Astrocyte of the cerebellum (primary cell): ENCODE data around the gene CUX1.

ENCODE experiments used
- DNase-seq: peaks from one replicate; pipeline ENCODE4 v3.0.0-alpha.2; 2011; ENCODE audit warnings: low read depth
- H3K4me3 ChIP-seq: 2 replicates; pipeline ENCODE4 v1.5.1; 2011; ENCODE audit warnings: mild to moderate bottlenecking, low read depth, low read length, moderate library complexity
- in situ Hi-C: cut with HindIII; loops from 2 replicates; pipeline ENCODE4 v1.10.0; 2017; ENCODE audit warnings: low sequenced_read_pairs
- TF ChIP-seq, protein P1 (sequence below): IDR thresholded peaks from 2 replicates; pipeline ENCODE4 v1.5.1; 2012; ENCODE audit warnings: low read length, low read depth, moderate library complexity, mild to moderate bottlenecking; ENCODE audit errors: missing control alignments

CUX1 gene

DNA sequence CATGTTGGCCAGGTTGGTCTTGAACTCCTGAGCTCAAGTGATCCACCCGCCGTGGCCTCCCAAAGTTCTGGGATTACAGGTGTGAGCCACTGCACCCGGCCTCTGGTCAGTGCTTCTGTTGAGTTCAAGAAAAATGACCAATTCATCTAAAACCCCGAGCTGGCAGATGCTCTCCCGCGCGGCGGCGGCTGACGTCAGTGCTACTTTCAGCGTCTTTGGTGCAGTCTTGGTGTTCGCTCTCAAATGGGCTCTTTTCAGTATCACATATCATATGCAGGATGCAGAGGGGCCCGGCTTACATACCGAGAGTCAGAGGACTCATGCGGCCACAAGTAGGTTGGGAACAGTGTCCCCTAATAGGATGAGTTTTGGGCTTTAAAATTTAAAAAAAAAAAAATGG lies 125.9 kb downstream of the CUX1 start:
- H3K4me3 ChIP-seq: no peak overlapping the region
- DNase-seq: no peak
- in situ Hi-C loops: no loop called here
- TF ChIP-seq, protein P1, sequence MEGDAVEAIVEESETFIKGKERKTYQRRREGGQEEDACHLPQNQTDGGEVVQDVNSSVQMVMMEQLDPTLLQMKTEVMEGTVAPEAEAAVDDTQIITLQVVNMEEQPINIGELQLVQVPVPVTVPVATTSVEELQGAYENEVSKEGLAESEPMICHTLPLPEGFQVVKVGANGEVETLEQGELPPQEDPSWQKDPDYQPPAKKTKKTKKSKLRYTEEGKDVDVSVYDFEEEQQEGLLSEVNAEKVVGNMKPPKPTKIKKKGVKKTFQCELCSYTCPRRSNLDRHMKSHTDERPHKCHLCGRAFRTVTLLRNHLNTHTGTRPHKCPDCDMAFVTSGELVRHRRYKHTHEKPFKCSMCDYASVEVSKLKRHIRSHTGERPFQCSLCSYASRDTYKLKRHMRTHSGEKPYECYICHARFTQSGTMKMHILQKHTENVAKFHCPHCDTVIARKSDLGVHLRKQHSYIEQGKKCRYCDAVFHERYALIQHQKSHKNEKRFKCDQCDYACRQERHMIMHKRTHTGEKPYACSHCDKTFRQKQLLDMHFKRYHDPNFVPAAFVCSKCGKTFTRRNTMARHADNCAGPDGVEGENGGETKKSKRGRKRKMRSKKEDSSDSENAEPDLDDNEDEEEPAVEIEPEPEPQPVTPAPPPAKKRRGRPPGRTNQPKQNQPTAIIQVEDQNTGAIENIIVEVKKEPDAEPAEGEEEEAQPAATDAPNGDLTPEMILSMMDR: no peak

DNA sequence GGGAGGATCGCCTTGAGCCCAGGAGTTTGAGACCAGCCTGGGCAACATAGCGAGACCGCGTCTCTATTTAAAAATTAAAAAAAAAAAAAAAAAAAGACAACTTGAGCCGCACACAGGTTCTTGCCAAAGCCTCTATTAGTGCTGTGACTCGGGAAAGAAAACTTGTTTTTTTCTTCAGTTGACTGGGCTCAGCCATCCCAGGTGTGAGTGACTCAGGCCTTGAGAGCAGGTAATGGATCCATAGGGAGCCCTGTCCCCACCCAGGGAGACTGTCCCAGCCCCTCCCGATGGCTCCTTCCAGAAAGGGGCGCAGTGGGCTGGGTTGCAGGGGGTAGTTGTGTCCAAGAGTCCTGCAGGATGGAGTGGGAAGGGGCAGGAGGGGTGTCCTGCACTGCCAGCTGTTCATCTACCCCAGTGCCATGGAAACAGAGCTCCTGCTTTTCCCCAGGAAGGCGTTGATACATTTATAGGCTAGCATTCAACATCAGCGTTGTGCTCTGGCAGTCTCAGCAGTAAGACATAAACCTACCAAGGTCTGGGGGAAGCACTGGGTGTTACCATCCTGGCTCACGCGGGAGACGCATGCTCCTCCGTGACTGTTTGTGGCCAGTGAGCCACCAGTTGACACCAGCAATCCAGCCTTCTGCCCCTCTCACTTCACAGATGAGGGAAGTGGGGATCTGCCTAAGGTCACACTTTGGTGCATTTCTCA lies 126.6 kb downstream of the CUX1 start:
- in situ Hi-C loops: no loop called here
- H3K4me3 ChIP-seq: no peak overlapping the region
- DNase-seq: no peak
- TF ChIP-seq, protein P1: no peak

DNA sequence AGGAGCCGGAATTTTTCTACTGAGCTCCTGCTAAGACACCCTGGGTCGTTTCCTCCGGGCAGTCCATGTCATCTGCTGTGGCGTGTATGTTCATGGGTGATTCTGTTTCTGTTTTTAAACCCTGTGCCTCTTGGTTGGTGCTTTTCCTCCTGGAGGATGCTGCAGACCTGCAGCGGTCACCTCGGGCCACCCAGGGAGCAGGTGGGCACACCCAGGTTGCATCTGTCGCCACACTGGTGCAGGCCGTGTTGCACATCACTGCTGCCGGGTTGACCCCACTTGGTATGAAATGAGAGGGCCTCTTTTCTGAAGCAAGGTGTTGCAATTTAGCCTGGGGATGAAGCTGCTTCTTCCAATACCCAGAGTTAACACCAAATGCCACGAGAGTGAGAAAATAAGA lies 127.2 kb downstream of the CUX1 start:
- TF ChIP-seq, protein P1: no peak
- in situ Hi-C loops: no loop called here
- no peak overlapping the region for H3K4me3 ChIP-seq
- no peak for DNase-seq

DNA sequence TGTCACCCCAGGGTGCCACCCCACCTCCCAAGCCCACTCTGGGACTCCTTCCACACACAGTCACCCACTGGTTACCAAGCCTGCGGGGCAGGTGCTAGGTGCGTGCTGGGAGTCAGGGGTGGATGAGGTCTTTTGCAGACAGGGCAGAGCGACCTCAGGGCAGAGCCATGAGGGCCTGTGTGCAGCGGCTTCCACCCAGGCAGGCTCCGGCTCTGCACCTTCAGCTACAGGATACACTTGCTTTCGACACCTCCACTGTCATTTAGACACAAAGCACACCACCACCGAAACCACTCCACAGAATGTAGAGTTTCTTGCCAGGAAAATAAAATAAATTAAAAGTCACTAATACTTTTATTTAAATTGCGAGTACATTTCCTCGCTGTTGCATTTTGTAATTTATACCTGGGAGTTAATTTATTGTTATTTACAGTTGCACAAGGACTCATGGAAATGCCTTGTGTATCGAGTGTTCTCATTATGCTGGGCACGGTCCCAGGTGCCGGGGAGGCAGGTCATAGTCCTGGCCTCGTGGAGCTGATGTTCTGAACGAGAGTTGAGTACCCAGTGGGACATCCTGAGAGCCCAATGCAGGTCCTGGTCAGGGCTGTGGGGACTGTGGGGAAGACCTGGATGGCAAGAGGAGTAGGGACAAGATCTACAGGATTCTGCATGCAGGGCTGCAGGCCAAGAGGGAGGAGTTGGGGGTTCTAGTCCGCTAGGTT lies 127.8 kb downstream of the CUX1 start:
- in situ Hi-C loops: no loop called here
- DNase-seq: no peak
- TF ChIP-seq, protein P1: no peak
- no peak overlapping the region for H3K4me3 ChIP-seq

DNA sequence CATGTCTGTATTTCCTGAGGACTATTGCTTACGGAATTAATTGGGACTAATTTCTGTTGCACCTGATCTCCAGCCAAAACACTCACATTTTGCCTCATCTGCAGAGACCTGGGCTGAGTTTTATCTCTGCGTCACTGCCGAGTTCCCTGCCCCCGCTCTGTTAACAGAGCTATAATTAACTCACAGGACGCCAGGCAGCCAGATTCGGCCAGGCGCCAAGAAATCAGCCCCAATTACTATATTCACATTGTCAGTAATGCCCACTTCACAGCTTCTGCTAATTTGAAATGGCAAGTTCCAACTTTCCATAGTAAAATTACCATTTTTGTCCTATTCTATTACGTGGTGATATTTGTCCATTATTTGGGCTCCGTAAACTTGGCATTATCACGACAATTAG lies 130.5 kb downstream of the CUX1 start:
- TF ChIP-seq, protein P1: no peak
- H3K4me3 ChIP-seq: no peak overlapping the region
- no peak for DNase-seq
- in situ Hi-C loops: no loop called here

DNA sequence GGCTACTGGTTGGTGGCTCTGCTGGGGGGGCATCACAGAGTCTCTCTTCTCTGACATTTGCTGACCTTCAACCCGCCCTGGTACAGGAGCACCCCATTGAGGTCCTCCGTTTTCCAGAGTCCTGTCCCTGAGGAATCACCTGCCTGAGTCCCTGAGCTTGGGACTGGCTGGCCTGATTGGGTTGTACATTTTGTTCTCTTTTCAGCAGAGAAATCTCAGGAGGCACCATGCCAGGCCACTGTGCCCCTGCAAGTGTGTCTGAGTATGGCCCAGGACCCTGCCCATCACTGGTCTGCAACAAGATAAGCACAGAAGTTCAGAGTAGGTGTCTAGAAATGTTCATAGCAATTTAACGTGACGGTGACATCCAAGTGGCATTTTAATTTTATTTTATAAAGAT lies 131.2 kb downstream of the CUX1 start:
- TF ChIP-seq, protein P1: no peak
- DNase-seq: no peak
- H3K4me3 ChIP-seq: no peak overlapping the region
- in situ Hi-C loops: no loop called here
